K562 (cell line): Measurements from ENCODE around the gene MRPL3. TPM values are rescaled to one million over a fixed set of nuclear protein-coding genes. Genes with fewer than 3 reads are reported as not detected.
A peak's percentile ranks its signal among the peaks of the same experiment; 100 is the strongest.

Experiments
- ASH1L ChIP-seq: fragments of 450-650 bp; IDR thresholded peaks from 2 replicates; pipeline ENCODE4 v1.6.1; 2018; ENCODE audit warnings: borderline replicate concordance, mild to moderate bottlenecking, low read depth; ENCODE audit not compliant: partially characterized antibody
- BHLHE40 ChIP-seq: IDR thresholded peaks from 2 replicates; pipeline ENCODE4 v1.6.1; 2011; ENCODE audit warnings: low read length, improper control_type of control experiment
- BMI1 ChIP-seq: fragments of 150-350 bp; IDR thresholded peaks from 2 replicates; pipeline ENCODE4 v1.6.1; 2014; ENCODE audit warnings: low read length
- BRCA1 ChIP-seq, 2 experiments: fragments of 450-650 bp in 1 of 2; sonication (generic) in 1 of 2; formaldehyde crosslinking in 1 of 2; IDR thresholded peaks; 2 replicates each; pipeline versions ENCODE4 v1.5.0 to v1.6.1; 2017 to 2020; ENCODE audit warnings: mild to moderate bottlenecking in 1 of 2, missing genetic modification reagents in 1 of 2
- DPF2 ChIP-seq: fragments of 450-650 bp; IDR thresholded peaks from 2 replicates; pipeline ENCODE4 v1.6.1; 2016
- E2F5 ChIP-seq: sonication (generic); formaldehyde crosslinking; IDR thresholded peaks from 2 replicates; pipeline ENCODE4 v1.8.0; 2022; ENCODE audit warnings: mild to moderate bottlenecking, missing genetic modification reagents
- FOSL1 ChIP-seq: fragments of 200-800 bp; sonication (Bioruptor generic); conservative IDR thresholded peaks from 2 replicates; pipeline ENCODE4 v1.6.1; 2016; ENCODE audit warnings: missing genetic modification characterization, missing compliant biosample characterization
- GABPB2 ChIP-seq: fragments of 250-450 bp; sonication (Bioruptor Pico); conservative IDR thresholded peaks from 2 replicates; pipeline ENCODE4 v1.5.1; 2021; ENCODE audit warnings: mild to moderate bottlenecking
- HDAC6 ChIP-seq: IDR thresholded peaks from 2 replicates; pipeline ENCODE4 v1.6.1; 2012; ENCODE audit warnings: low read depth, mild to moderate bottlenecking, control low read depth, inconsistent platforms, low read length, moderate library complexity
- HIVEP1 ChIP-seq: fragments of 250-450 bp; sonication (Bioruptor Pico); IDR thresholded peaks from 2 replicates; pipeline ENCODE4 v1.4.0; 2020; ENCODE audit warnings: mild to moderate bottlenecking
- MTA2 ChIP-seq: fragments of 450-650 bp; IDR thresholded peaks from 2 replicates; pipeline ENCODE4 v1.6.1; 2016; ENCODE audit warnings: low read depth
- POLR3A ChIP-seq: IDR thresholded peaks from 2 replicates; pipeline ENCODE4 v1.6.1; 2011; ENCODE audit warnings: borderline replicate concordance, mild to moderate bottlenecking, moderate library complexity; ENCODE audit not compliant: insufficient read length, insufficient read depth; ENCODE audit errors: extremely low read depth
- PTTG1 ChIP-seq: fragments of 450-650 bp; IDR thresholded peaks from 2 replicates; pipeline ENCODE4 v1.6.1; 2016; ENCODE audit warnings: low read depth, mild to moderate bottlenecking, missing genetic modification characterization, missing compliant biosample characterization
- RAD51 ChIP-seq: fragments of 450-650 bp; IDR thresholded peaks from 2 replicates; pipeline ENCODE4 v1.7.1; 2016; ENCODE audit warnings: low read depth, mild to moderate bottlenecking, borderline replicate concordance
- SIX5 ChIP-seq, 2 experiments: IDR thresholded peaks; 2 replicates each; pipeline ENCODE4 v1.6.1; 2011; ENCODE audit warnings: low read length in 2 of 2, borderline replicate concordance in 1 of 2, low read depth in 1 of 2, mild to moderate bottlenecking in 1 of 2, moderate library complexity in 1 of 2; ENCODE audit not compliant: insufficient read depth in 1 of 2
- SMAD4 ChIP-seq: fragments of 250-450 bp; sonication (Bioruptor Pico); conservative IDR thresholded peaks from 2 replicates; pipeline ENCODE4 v1.8.0; 2021; ENCODE audit warnings: inconsistent platforms, mild to moderate bottlenecking, moderate library complexity
- SMARCB1 ChIP-seq: IDR thresholded peaks from 2 replicates; pipeline ENCODE4 v1.6.1; 2011; ENCODE audit warnings: improper control_type of control experiment, low read depth; ENCODE audit not compliant: insufficient read length
- TRIM28 ChIP-seq: fragments of 450-650 bp; IDR thresholded peaks from 2 replicates; pipeline ENCODE4 v1.6.1; 2017
- ZC3H11A ChIP-seq: IDR thresholded peaks from 2 replicates; pipeline ENCODE4 v1.6.1; 2012; ENCODE audit warnings: low read depth, low read length, improper control_type of control experiment
- ZNF175 ChIP-seq: fragments of 200-800 bp; sonication (Bioruptor generic); IDR thresholded peaks from 2 replicates; pipeline ENCODE4 v1.6.1; 2016; ENCODE audit warnings: low read depth, mild to moderate bottlenecking, missing genetic modification characterization, missing compliant biosample characterization
- ZNF444 ChIP-seq: fragments of 250-450 bp; sonication (Bioruptor Pico); IDR thresholded peaks from 2 replicates; pipeline ENCODE4 v1.4.0; 2020; ENCODE audit warnings: mild to moderate bottlenecking, moderate library complexity
- ZNF699 ChIP-seq: fragments of 250-450 bp; sonication (Bioruptor Pico); IDR thresholded peaks from 2 replicates; pipeline ENCODE4 v1.8.0; 2021; ENCODE audit warnings: mild to moderate bottlenecking, moderate library complexity; ENCODE audit not compliant: insufficient replicate concordance
- ZNF830 ChIP-seq: fragments of 250-450 bp; sonication (Bioruptor Pico); IDR thresholded peaks from 2 replicates; pipeline ENCODE4 v1.5.0; 2021; ENCODE audit warnings: mild to moderate bottlenecking
- ZSCAN32 ChIP-seq: fragments of 450-650 bp; formaldehyde crosslinking; IDR thresholded peaks from 2 replicates; pipeline ENCODE4 v1.4.0; 2020; ENCODE audit warnings: mild to moderate bottlenecking, moderate library complexity
- polyA plus RNA-seq, 8 experiments: library from polyadenylated mRNA; depleted of rRNA in 4 of 8; stranded (reverse) in 5 of 8; unstranded in 3 of 8; fragments of >200 nt; fragmentation: Nextera tagmentation in 2 of 8; fragmentation: Illumina TruSeq in 1 of 8; extraction: Ambion mirVana in 2 of 8; extraction: Trizol in 1 of 8; gene quantifications; 2 replicates each; pipeline versions ENCODE4 v1.2.1 to v1.2.3, GENCODE V29; 2011 to 2014; ENCODE audit warnings: inconsistent platforms in 1 of 8, missing spikeins in 1 of 8
- total RNA-seq, 7 experiments: library from RNA; depleted of rRNA in 6 of 7; stranded (reverse); fragments of >200 nt in 6 of 7; fragmentation: Illumina TruSeq in 2 of 7; extraction: Trizol in 2 of 7; gene quantifications; 2 replicates each; pipeline versions ENCODE4 v1.2.1 to v1.2.3, GENCODE V29; 2011 to 2021; ENCODE audit warnings: low replicate concordance in 1 of 7
- TF ChIP-seq, protein P1 (sequence below): fragments of 450-650 bp; formaldehyde crosslinking; conservative IDR thresholded peaks from 2 replicates; pipeline ENCODE4 v1.4.0; 2022; ENCODE audit warnings: mild to moderate bottlenecking, missing genetic modification characterization
- TF ChIP-seq, protein P2 (sequence below): IDR thresholded peaks from 2 replicates; pipeline ENCODE4 v1.6.1; 2011; ENCODE audit warnings: borderline replicate concordance, low read depth, mild to moderate bottlenecking, moderate library complexity, low read length; ENCODE audit not compliant: insufficient read depth, poor library complexity, severe bottlenecking

Gene MRPL3
- total and polyA plus RNA-seq, 9 of the 15 experiments (the other 6 are each of a cell fraction or from before 2014, with no cell fraction given) = 81.7 to 340 (median 190) TPM

GRCh38 chr3:131502530-131503319 is at the start of gene MRPL3 (continued):
- TF ChIP-seq ASH1L = no peak
- TF ChIP-seq HIVEP1 (CRISPR knock-in tag) = no peak
- no peak for TF ChIP-seq BHLHE40
- TF ChIP-seq GABPB2 (CRISPR knock-in tag) = no peak
- no peak for TF ChIP-seq BRCA1 (IDR thresholded peaks at IDR 0.05)
- TF ChIP-seq BRCA1 (CRISPR knock-in tag; IDR thresholded peaks at IDR 0.05) = no peak
- TF ChIP-seq FOSL1 (tag) = 0 out of 2 replicates have a peak, but pooled peaks have one; percentile 41
- TF ChIP-seq, protein P1, sequence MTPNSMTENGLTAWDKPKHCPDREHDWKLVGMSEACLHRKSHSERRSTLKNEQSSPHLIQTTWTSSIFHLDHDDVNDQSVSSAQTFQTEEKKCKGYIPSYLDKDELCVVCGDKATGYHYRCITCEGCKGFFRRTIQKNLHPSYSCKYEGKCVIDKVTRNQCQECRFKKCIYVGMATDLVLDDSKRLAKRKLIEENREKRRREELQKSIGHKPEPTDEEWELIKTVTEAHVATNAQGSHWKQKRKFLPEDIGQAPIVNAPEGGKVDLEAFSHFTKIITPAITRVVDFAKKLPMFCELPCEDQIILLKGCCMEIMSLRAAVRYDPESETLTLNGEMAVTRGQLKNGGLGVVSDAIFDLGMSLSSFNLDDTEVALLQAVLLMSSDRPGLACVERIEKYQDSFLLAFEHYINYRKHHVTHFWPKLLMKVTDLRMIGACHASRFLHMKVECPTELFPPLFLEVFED (CRISPR knock-in tag) = no peak
- TF ChIP-seq HDAC6 = no peak
- no peak for TF ChIP-seq TRIM28
- no peak for TF ChIP-seq POLR3A
- no peak for TF ChIP-seq SMAD4
- peak; percentile 47 to 53; a peak in 3 of 4 replicates for TF ChIP-seq SIX5 (IDR thresholded peaks at IDR 0.05; ENCODE audit: borderline replicate concordance in 1 of 2, insufficient read depth in 1 of 2, low read depth in 1 of 2, low read length in 2 of 2)
- no peak for TF ChIP-seq SMARCB1
- no peak for TF ChIP-seq ZNF444
- TF ChIP-seq MTA2 = no peak; the same call in 1 of the 2 replicates
- no peak for TF ChIP-seq ZC3H11A
- TF ChIP-seq ZNF699 (CRISPR knock-in tag) = no peak
- TF ChIP-seq E2F5 (CRISPR knock-in tag) = no peak
- TF ChIP-seq BMI1 = no peak
- no peak for TF ChIP-seq ZNF830 (CRISPR knock-in tag)
- no peak for TF ChIP-seq ZNF175 (CRISPR knock-in tag)
- no peak for TF ChIP-seq PTTG1 (tag)
- no peak for TF ChIP-seq DPF2
- TF ChIP-seq, protein P2, sequence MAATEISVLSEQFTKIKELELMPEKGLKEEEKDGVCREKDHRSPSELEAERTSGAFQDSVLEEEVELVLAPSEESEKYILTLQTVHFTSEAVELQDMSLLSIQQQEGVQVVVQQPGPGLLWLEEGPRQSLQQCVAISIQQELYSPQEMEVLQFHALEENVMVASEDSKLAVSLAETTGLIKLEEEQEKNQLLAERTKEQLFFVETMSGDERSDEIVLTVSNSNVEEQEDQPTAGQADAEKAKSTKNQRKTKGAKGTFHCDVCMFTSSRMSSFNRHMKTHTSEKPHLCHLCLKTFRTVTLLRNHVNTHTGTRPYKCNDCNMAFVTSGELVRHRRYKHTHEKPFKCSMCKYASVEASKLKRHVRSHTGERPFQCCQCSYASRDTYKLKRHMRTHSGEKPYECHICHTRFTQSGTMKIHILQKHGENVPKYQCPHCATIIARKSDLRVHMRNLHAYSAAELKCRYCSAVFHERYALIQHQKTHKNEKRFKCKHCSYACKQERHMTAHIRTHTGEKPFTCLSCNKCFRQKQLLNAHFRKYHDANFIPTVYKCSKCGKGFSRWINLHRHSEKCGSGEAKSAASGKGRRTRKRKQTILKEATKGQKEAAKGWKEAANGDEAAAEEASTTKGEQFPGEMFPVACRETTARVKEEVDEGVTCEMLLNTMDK = no peak
- no peak for TF ChIP-seq ZSCAN32 (CRISPR knock-in tag)
- no peak for TF ChIP-seq RAD51
